Activated naive CD4-positive, alpha-beta T cell treated with anti-CD3 and anti-CD28 coated beads for 36 hours (primary cell): ENCODE data around the gene PRKD1. TPM values are rescaled to one million over a fixed set of nuclear protein-coding genes. Genes with fewer than 3 reads are reported as not detected.
"Not testable (repeated sequence)": the region's sequence is repeated elsewhere in the genome, so short reads cannot be mapped to it uniquely, and the experiment has no call there.

Experiments used
- CTCF ChIA-PET: fragments of 350-600 bp; sonication (Branson Sonifier 250); formaldehyde crosslinking; loops from one replicate; lab custom pipeline; 2021; ENCODE audit warnings: antibody characterized with exemption; lab: Charles Lee
- DNase-seq: peaks from one replicate; pipeline ENCODE4 v3.0.0-alpha.2; 2020
- H3K27ac Mint-ChIP-seq: one replicate; pipeline ENCODE4 v1.8.0; 2021; ENCODE audit warnings: mild to moderate bottlenecking, mixed read lengths
- H3K27me3 Mint-ChIP-seq: one replicate; pipeline ENCODE4 v1.8.0; 2021; ENCODE audit warnings: low read depth, mixed read lengths
- H3K36me3 Mint-ChIP-seq: one replicate; pipeline ENCODE4 v1.8.0; 2021; ENCODE audit warnings: low read depth, mixed read lengths
- H3K4me1 Mint-ChIP-seq: one replicate; pipeline ENCODE4 v1.8.0; 2021; ENCODE audit warnings: low read depth, mixed read lengths
- H3K4me3 Mint-ChIP-seq: one replicate; pipeline ENCODE4 v1.8.0; 2021; ENCODE audit warnings: mild to moderate bottlenecking, moderate library complexity, mixed read lengths
- H3K9me3 Mint-ChIP-seq: one replicate; pipeline ENCODE4 v1.8.0; 2021; ENCODE audit warnings: mixed read lengths
- intact Hi-C: fragments of 100-400 bp; cut with micrococcal nuclease; formaldehyde crosslinking; loops from one replicate; pipeline ENCODE4 v1.15.1; 2023
- total RNA-seq, 2 experiments: library from RNA; stranded (reverse); gene quantifications; one replicate each; pipeline ENCODE4 v1.2.3, GENCODE V29; 2021

PRKD1 gene
- total RNA-seq, 2 experiments from 2014 or later, result not detected

DNA sequence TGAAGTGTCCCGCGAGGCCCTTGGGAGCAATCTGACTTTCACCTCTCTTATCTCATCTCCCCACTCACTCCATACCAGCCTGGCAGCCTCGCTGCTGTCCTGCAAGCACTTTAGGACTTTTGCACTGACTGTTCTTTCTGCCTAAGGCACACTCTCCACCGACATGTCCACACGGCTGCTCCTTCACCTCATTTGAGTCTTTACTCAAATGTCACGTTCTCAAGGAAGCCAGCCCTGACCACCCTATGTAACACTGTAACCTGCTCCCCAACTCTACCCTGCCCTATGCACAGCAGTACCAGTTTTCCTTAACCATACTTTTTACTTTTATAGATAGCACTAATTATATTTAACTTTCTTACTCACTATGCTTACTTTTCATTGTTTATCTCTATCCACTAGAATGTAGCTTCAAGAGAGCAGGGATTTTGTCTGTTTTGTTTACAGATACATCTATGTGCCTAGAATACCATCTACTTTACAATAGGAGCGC lies 32.0 kb downstream of the PRKD1 start:
- no peak for DNase-seq
- no peak overlapping the region for H3K27ac Mint-ChIP-seq
- intact Hi-C loops, result no loop called here
- no peaks in the 10 kb centered on the region for H3K4me1 Mint-ChIP-seq
- H3K9me3 Mint-ChIP-seq, result peaks cover 2% of the 10 kb centered on the region
- H3K27me3 Mint-ChIP-seq, result no peaks in the 10 kb centered on the region
- CTCF ChIA-PET, result no interaction called here
- H3K4me3 Mint-ChIP-seq, result no peak overlapping the region
- H3K36me3 Mint-ChIP-seq, result no peaks in the 10 kb centered on the region

DNA sequence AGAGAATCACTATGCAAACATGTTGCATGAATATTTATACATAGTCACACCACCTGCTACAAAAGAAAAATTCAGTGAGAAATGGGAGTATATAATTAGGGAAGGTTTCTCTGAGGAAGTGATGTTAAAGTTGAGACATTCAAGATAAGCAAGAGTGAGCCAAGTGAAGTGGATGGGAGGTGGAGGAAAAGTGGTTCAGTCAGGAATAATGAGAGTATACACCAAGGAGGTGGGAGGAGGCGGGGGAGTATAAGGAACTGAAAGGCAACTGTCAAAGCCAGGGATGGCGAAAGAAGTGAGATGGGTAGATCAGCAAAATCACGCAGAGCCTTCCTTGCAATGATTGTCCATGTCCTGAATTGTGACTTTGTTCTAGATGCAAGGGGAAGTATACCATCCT lies 33.7 kb downstream of the PRKD1 start:
- intact Hi-C loops, result no loop called here
- no peak for DNase-seq
- H3K4me1 Mint-ChIP-seq, result no peaks in the 10 kb centered on the region
- peaks cover 2% of the 10 kb centered on the region for H3K9me3 Mint-ChIP-seq
- H3K36me3 Mint-ChIP-seq, result no peaks in the 10 kb centered on the region
- no peak overlapping the region for H3K4me3 Mint-ChIP-seq
- CTCF ChIA-PET, result no interaction called here
- H3K27me3 Mint-ChIP-seq, result no peaks in the 10 kb centered on the region
- H3K27ac Mint-ChIP-seq, result no peak overlapping the region

DNA sequence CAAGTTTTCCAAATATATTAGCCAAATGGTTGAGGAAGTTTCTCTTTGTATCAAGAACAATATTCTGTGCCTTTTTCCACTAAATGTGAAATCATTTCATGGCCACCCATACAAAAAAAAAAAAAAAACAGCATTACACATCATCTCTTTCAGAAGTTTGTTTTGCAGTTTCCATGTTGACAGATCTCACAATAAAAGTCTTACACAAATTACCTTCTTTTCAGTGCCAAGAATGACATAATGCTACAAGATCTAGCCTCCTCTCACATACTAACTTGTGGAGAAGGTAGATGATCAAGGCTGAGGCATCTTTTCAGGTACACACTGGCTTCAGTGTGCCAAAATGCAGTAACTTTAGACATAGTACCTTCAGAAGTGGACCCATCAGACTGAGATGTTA lies 35.3 kb downstream of the PRKD1 start:
- no peak for DNase-seq
- H3K36me3 Mint-ChIP-seq, result no peaks in the 10 kb centered on the region
- no peaks in the 10 kb centered on the region for H3K27me3 Mint-ChIP-seq
- H3K27ac Mint-ChIP-seq, result no peak overlapping the region
- no peak overlapping the region for H3K4me3 Mint-ChIP-seq
- intact Hi-C loops, result no loop called here
- H3K9me3 Mint-ChIP-seq, result peaks cover 2% of the 10 kb centered on the region
- CTCF ChIA-PET, result no interaction called here
- H3K4me1 Mint-ChIP-seq, result no peaks in the 10 kb centered on the region

DNA sequence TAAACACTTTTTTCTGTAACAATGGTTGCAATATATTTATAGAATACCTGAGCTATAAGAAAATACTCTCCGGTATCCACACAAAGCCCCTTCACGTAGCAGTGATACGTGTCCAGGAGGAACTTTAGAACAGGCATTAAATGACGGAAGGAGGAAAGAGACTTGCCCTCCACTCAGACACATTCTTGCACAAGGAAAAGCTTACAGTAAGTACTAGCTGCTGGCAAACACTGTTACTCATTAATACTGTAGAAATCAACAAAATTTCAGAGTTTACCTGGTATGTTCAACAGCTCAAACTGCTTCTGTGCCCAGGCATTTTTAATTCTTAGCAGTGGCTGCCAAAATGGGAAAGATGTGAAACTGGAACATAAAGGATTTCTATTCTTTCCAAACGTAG lies 41.7 kb downstream of the PRKD1 start:
- intact Hi-C loops, result no loop called here
- DNase-seq, result no peak
- no peaks in the 10 kb centered on the region for H3K36me3 Mint-ChIP-seq
- H3K27ac Mint-ChIP-seq, result no peak overlapping the region
- peaks cover 10% of the 10 kb centered on the region for H3K9me3 Mint-ChIP-seq
- H3K4me1 Mint-ChIP-seq, result no peaks in the 10 kb centered on the region
- no peak overlapping the region for H3K4me3 Mint-ChIP-seq
- no peaks in the 10 kb centered on the region for H3K27me3 Mint-ChIP-seq
- CTCF ChIA-PET, result no interaction called here

DNA sequence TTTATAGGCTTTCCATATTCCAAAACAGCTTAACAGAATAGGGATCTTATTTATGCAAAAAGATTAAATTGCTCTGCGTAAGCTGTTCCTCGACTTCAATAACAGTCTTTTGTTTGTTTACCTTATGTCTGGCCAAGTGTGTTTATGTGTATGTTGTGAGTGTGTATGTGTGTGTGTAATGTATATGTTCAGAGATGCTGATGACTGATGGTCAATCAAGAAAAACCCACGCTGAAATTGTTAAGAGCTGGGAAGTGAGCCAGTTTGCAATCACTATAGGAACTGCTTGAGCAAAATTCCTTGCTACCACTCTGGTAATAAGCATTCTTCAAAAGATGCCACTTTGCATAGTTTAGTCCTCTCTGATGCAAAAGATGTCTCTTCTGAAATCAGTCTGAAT lies 59.6 kb downstream of the PRKD1 start:
- Mint-ChIP-seq H3K27me3 (no peaks in the 10 kb centered on the region), H3K27ac (no peak overlapping the region), H3K36me3 (no peaks in the 10 kb centered on the region), H3K9me3 (no peaks in the 10 kb centered on the region), H3K4me3 (no peak overlapping the region), H3K4me1 (no peaks in the 10 kb centered on the region)
- CTCF ChIA-PET, result no interaction called here
- intact Hi-C loops, result no loop called here
- no peak for DNase-seq

DNA sequence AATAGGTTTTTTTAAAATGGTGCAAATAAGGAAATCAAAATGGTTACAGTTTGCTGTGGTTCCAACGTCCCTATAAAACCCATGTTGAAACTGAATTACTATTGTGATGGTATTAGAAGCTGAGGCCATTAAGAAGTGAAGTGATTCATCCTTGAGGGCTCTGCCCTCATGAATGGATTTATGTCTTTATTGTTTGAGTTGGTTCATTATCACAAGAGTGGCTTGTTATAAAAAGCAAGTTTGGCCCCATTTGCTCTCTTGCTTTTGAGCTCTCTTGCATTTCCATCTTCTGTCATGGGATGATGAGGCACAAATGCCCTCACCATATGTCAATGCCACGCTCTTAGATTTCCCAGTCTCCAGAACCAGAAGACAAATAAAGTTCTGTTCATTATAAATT lies 62.3 kb downstream of the PRKD1 start:
- no peaks in the 10 kb centered on the region for H3K4me1 Mint-ChIP-seq
- no peaks in the 10 kb centered on the region for H3K27me3 Mint-ChIP-seq
- CTCF ChIA-PET, result no interaction called here
- no peaks in the 10 kb centered on the region for H3K36me3 Mint-ChIP-seq
- H3K27ac Mint-ChIP-seq, result no peak overlapping the region
- H3K4me3 Mint-ChIP-seq, result no peak overlapping the region
- DNase-seq, result no peak
- intact Hi-C loops, result no loop called here
- H3K9me3 Mint-ChIP-seq, result peaks cover 4% of the 10 kb centered on the region

DNA sequence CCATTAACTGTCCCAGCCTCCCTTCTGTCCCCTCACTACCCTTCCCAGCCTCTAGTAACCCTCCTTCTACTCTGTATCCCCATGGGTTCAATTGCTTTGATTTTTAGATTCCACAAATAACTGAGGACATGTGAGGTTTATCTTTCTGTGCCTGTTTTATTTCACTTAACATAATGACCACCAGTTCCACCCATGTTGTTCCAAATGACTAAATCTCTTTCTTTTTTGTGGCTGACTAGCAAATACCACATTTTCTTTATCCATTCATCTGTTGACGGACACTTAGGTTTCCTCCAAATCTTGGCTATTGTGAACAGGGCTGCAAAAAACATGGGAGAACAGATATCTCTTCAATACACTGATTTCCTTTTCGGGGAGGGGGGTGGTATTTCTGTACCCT lies 65.7 kb downstream of the PRKD1 start:
- Mint-ChIP-seq H3K27ac (no peak overlapping the region), H3K36me3 (no peaks in the 10 kb centered on the region), H3K4me3 (no peak overlapping the region), H3K27me3 (no peaks in the 10 kb centered on the region), H3K9me3 (peaks cover 4% of the 10 kb centered on the region), H3K4me1 (no peaks in the 10 kb centered on the region)
- intact Hi-C loops, result no loop called here
- CTCF ChIA-PET, result no interaction called here
- DNase-seq, result no peak

DNA sequence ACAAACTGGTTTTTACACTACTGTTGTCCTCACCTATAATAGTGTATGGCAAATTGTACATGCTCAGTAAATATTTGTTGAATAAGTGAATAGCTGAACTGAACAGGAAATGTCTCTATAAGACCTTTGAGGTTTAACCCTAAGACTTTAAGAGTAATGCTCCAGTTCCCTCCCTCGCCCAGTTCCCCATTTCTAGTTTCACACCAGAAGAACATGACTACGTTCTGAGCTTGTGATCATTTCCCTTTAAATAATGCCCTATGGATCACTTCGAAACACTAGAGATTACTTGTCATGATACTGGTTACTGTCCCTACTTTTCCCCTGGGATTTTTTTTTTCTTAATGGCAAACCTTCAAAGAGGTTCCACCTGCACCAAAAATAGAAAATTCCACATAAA lies 69.3 kb downstream of the PRKD1 start:
- DNase-seq, result no peak
- Mint-ChIP-seq H3K4me3 (no peak overlapping the region), H3K27me3 (no peaks in the 10 kb centered on the region), H3K9me3 (peaks cover 12% of the 10 kb centered on the region), H3K27ac (no peak overlapping the region), H3K4me1 (no peaks in the 10 kb centered on the region), H3K36me3 (no peaks in the 10 kb centered on the region)
- intact Hi-C loops, result no loop called here
- CTCF ChIA-PET, result no interaction called here

DNA sequence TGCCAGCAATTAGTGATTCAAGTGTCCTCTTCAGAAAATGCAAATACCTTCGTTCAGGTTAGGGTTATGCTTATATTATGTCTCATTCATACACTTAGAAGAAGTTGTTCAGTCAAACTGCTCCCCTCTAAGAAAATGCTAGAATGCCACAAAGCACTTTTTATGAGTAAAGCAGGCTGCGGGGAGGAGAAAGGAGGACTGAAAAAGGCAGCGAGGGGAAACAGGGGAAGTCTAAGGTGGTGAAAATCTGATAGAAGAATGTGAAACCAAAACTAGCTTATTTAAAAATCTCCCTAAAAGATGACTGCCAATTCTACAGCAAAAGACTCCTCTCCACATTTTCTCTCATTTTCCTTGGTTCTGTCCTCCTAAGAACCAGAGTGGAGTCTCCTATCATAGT lies 70.1 kb downstream of the PRKD1 start:
- Mint-ChIP-seq H3K4me3 (no peak overlapping the region), H3K27me3 (no peaks in the 10 kb centered on the region), H3K9me3 (peaks cover 14% of the 10 kb centered on the region), H3K27ac (no peak overlapping the region), H3K4me1 (no peaks in the 10 kb centered on the region), H3K36me3 (no peaks in the 10 kb centered on the region)
- intact Hi-C loops, result no loop called here
- CTCF ChIA-PET, result no interaction called here
- DNase-seq, result no peak

DNA sequence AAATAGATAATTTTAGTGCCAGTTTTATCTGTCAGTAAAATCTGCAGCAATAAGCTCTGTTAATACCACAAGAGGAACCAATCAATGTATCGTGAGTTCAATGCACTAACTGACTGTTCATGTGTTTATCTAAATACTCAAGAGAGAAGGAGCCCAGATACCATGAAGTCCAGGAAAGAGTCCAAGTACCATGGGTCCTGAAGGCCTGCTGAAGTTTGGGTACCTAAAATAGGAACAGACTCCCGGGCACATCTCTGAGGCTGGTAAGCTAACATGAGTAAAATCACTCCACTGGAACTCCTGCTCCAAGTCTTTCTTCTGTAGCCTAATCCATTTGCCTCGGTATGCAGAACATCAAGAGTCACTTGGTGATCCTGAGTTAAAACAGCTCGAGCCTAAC lies 71.1 kb downstream of the PRKD1 start:
- Mint-ChIP-seq H3K4me1 (no peaks in the 10 kb centered on the region), H3K9me3 (peaks cover 18% of the 10 kb centered on the region), H3K4me3 (no peak overlapping the region), H3K36me3 (no peaks in the 10 kb centered on the region), H3K27me3 (no peaks in the 10 kb centered on the region), H3K27ac (no peak overlapping the region)
- CTCF ChIA-PET, result no interaction called here
- DNase-seq, result no peak
- intact Hi-C loops, result no loop called here

DNA sequence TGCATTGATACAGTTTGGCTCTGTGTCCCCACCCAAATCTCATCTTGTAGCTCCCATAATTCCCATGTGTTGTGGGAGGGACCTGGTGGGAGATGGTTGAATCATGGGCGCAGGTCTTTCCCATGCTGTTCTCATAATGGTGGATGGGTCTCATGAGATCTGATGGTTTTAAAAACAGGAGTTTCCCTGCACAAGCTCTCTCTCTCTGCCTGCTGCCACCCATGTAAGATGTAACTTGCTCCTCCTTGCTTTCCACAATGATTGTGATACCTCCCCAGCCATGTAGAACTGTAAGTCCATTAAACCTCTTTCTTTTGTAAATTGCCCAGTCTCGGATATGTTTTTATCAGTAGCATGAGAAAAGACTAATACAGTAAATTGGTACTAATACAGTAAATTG lies 74.0 kb downstream of the PRKD1 start:
- H3K27me3 Mint-ChIP-seq, result not testable (repeated sequence)

DNA sequence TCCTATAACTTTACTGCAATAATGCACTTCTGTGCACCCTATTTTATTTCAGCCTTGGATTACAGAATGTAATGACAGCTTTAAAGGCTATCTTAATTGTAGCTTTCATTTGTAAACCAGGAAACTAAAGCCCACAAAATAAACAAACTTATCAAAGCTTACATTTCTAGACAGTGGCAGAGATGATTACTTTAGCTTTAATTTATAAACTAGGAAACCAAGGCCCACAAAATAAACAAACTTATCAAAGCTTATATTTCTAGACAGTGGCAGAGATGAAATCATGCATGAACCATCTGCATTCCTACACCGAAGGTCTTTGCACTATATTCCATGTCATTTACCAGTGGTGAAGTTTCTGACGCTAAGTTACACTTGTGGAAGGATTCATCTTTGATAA lies 74.4 kb downstream of the PRKD1 start:
- H3K27ac Mint-ChIP-seq, result no peak overlapping the region
- H3K9me3 Mint-ChIP-seq, result peaks cover 27% of the 10 kb centered on the region
- H3K27me3 Mint-ChIP-seq, result no peaks in the 10 kb centered on the region
- H3K4me3 Mint-ChIP-seq, result no peak overlapping the region
- intact Hi-C loops, result no loop called here
- no peak for DNase-seq
- H3K36me3 Mint-ChIP-seq, result no peaks in the 10 kb centered on the region
- CTCF ChIA-PET, result no interaction called here
- H3K4me1 Mint-ChIP-seq, result no peaks in the 10 kb centered on the region

More for the DNA sequence above, 74.0 kb downstream of the PRKD1 start:
- H3K27ac Mint-ChIP-seq, H3K4me1 Mint-ChIP-seq, H3K36me3 Mint-ChIP-seq, H3K4me3 Mint-ChIP-seq, DNase-seq, intact Hi-C loops, CTCF ChIA-PET: not testable (repeated sequence)
- H3K9me3 Mint-ChIP-seq, result peaks cover 27% of the 10 kb centered on the region

DNA sequence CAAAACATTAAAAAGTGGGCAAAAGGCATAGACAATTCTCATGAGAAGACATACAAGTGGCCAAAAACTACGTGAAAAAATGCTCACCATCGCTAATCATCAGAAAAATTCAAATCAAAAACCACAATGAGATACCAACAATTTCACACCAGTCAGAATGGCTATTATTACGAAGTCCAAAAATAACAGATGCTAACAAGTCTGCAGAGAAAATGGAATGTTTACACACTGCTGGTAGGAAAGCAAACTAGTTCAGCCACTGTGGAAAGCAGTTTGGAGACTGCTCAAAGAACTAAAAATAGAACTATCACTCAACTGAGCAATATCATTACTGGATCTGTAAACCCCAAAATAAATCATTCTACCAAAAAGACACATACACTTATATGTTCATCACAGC lies 76.2 kb downstream of the PRKD1 start:
- Mint-ChIP-seq H3K4me3 (no peak overlapping the region), H3K27me3 (no peaks in the 10 kb centered on the region), H3K27ac (no peak overlapping the region), H3K4me1 (no peaks in the 10 kb centered on the region), H3K36me3 (no peaks in the 10 kb centered on the region), H3K9me3 (peaks cover 27% of the 10 kb centered on the region)
- CTCF ChIA-PET, result no interaction called here
- no peak for DNase-seq
- intact Hi-C loops, result no loop called here

DNA sequence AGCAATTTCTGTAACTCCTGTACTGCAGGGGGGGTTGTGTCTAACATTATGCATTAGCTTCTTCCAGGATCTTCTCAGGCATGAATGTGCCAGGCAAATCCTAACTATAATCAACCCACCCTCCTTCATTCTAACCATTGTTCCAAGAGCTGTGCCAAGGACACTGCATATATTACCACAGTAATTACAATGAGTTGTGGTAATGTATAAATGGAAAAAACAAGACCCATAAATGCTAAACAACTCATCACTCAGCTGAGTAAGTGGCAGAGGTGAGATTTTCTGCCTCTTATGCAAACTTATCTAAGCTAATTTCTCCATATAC lies 80.6 kb downstream of the PRKD1 start:
- peaks cover 14% of the 10 kb centered on the region for H3K9me3 Mint-ChIP-seq
- intact Hi-C loops, result no loop called here
- no peaks in the 10 kb centered on the region for H3K36me3 Mint-ChIP-seq
- no peaks in the 10 kb centered on the region for H3K4me1 Mint-ChIP-seq
- CTCF ChIA-PET, result no interaction called here
- no peak for DNase-seq
- H3K27ac Mint-ChIP-seq, result no peak overlapping the region
- H3K27me3 Mint-ChIP-seq, result no peaks in the 10 kb centered on the region
- no peak overlapping the region for H3K4me3 Mint-ChIP-seq
